Muscle layer of colon (tissue), 2 donors: ENCODE data around the gene MKLN1.
"Not testable (repeated sequence)": the region's sequence is repeated elsewhere in the genome, so short reads cannot be mapped to it uniquely, and the experiment has no call there.

ENCODE experiments used
- H3K27ac ChIP-seq: one replicate; pipeline ENCODE4 v1.7.0; 2013; ENCODE audit warnings: low read depth, mild to moderate bottlenecking, low read length, moderate library complexity
- H3K27me3 ChIP-seq, 2 donors: one replicate each; pipeline ENCODE4 v1.7.0; 2013; ENCODE audit warnings: low read length in 2 of 2, mild to moderate bottlenecking in 2 of 2; ENCODE audit not compliant: insufficient read depth in 2 of 2, control insufficient read depth in 1 of 2
- H3K36me3 ChIP-seq: one replicate; pipeline ENCODE4 v1.7.0; 2013; ENCODE audit warnings: mild to moderate bottlenecking, low read length; ENCODE audit not compliant: insufficient read depth
- H3K4me1 ChIP-seq: one replicate; pipeline ENCODE4 v1.7.0; 2013; ENCODE audit warnings: mild to moderate bottlenecking, low read length; ENCODE audit not compliant: insufficient read depth
- H3K4me3 ChIP-seq, 2 donors: one replicate each; pipeline ENCODE4 v1.7.0; 2013; ENCODE audit warnings: low read length in 2 of 2, low read depth in 1 of 2, mild to moderate bottlenecking in 1 of 2, moderate library complexity in 1 of 2
- H3K9ac ChIP-seq: one replicate; pipeline ENCODE4 v1.7.0; 2013; ENCODE audit warnings: low read length
- H3K9me3 ChIP-seq: one replicate; pipeline ENCODE4 v1.7.0; 2013; ENCODE audit warnings: mild to moderate bottlenecking, low read length
- donor health status: abdominal sarcoma.
- donor health status: Adenocarcinoma of cecum.

The MKLN1 gene

GRCh38 chr7:131409129-131409766, 81.6 kb downstream of the MKLN1 start:
- Histone ChIP-seq H3K4me1 (no peaks in the 10 kb centered on the region), H3K4me3 (no peak overlapping the region), H3K9ac (no peak overlapping the region), H3K9me3 (no peaks in the 10 kb centered on the region), H3K27me3 (no peaks in the 10 kb centered on the region), H3K27ac (no peak overlapping the region), H3K36me3 (peaks cover 18% of the 10 kb centered on the region)

- Histone ChIP-seq H3K27ac (no peak overlapping the region), H3K4me3 (no peak overlapping the region), H3K27me3 (no peaks in the 10 kb centered on the region), H3K4me1 (no peaks in the 10 kb centered on the region), H3K36me3 (peaks cover 18% of the 10 kb centered on the region), H3K9ac (no peak overlapping the region), H3K9me3 (no peaks in the 10 kb centered on the region)
These were observed 84.4 kb downstream of the MKLN1 start for GRCh38 chr7:131412031-131412430.

DNA sequence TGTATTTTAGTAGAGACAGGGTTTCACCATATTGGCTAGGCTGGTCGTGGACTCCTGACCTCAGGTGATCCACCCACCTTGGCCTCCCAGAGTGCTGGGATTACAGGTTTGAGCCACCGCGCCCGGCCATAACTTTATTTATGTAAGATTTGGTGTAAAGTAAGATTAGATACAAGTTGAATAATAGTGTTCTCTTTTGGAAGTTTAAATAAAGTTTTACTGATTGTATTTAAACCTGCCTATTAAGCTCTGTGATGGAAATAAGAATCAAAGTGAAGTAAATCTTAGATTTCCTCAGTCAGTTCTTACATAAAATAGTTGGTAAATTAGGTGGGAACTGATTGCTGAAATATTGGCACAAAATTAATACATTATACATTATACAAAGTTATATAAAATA, 86.0 kb downstream of the MKLN1 start:
- Histone ChIP-seq H3K36me3 (peaks cover 18% of the 10 kb centered on the region), H3K9ac (no peak overlapping the region), H3K27ac (no peak overlapping the region), H3K4me3 (no peak overlapping the region), H3K4me1 (no peaks in the 10 kb centered on the region), H3K27me3 (no peaks in the 10 kb centered on the region), H3K9me3 (no peaks in the 10 kb centered on the region)

DNA sequence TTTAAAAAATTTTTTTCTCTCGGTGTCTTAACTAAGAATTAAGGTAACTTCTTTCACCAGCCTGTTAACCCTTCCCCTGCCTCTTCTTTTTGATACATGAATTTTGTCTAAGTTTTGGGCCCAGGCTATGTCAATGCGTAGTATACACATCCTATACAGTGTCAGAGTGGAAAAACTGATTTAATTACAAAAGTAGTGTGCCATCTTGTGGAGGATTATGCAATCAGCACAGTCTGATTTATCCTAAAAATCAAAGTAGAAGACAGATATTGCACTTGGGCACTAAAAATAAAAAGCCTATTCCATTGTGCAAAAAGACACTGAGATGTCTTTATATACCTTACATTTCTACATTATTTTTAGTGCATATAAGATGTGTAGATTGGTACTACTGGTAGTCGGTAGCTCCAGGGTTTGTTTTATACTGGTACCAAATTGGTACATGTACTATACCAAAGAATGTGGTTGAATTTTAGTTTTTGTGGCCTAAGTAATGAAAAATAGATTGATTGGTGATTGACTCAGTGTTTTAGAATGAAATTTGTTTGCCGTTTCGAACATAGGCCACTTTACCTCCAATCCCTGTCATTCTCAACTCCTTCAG, 96.6 kb downstream of the MKLN1 start:
- H3K9me3 ChIP-seq = no peaks in the 10 kb centered on the region
- no peaks in the 10 kb centered on the region for H3K27me3 ChIP-seq
- H3K9ac ChIP-seq = no peak overlapping the region
- peaks cover 3% of the 10 kb centered on the region for H3K36me3 ChIP-seq
- no peak overlapping the region for H3K27ac ChIP-seq
- H3K4me1 ChIP-seq = peaks cover 4% of the 10 kb centered on the region
- H3K4me3 ChIP-seq = no peak overlapping the region

GRCh38 chr7:131425992-131426391, 98.3 kb downstream of the MKLN1 start:
- Histone ChIP-seq H3K4me1 (peaks cover 4% of the 10 kb centered on the region), H3K27me3 (no peaks in the 10 kb centered on the region), H3K36me3 (peaks cover 6% of the 10 kb centered on the region), H3K9ac (no peak overlapping the region), H3K4me3 (no peak overlapping the region), H3K9me3 (no peaks in the 10 kb centered on the region), H3K27ac (no peak overlapping the region)

GRCh38 chr7:131430826-131431225, 103.2 kb downstream of the MKLN1 start:
- not testable (repeated sequence) for H3K4me3 ChIP-seq, H3K27ac ChIP-seq, H3K27me3 ChIP-seq, H3K4me1 ChIP-seq, H3K9ac ChIP-seq, H3K36me3 ChIP-seq, H3K9me3 ChIP-seq

DNA sequence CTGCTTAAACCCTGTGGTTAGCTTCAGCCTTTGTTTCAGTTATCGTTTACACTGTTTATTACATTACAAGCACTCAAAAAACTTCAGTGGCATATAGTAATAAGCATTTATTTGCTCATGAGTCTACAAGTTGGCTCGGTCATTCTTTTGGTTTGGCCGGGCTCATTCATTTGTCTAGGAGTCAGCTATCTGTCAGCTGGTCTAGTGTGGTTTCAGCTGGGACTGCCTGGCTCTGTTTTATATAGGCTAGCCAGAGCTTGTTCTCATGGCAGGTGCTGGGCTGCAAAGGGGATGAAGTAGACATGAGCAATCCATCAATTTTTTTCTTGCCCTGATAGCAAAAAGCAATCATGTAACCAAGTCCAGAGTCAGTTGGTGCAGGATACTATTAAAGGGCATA, 103.6 kb downstream of the MKLN1 start:
- no peaks in the 10 kb centered on the region for H3K27me3 ChIP-seq
- no peaks in the 10 kb centered on the region for H3K9me3 ChIP-seq
- no peak overlapping the region for H3K27ac ChIP-seq
- H3K9ac ChIP-seq = no peak overlapping the region
- peaks cover 1% of the 10 kb centered on the region for H3K4me1 ChIP-seq
- peaks cover 6% of the 10 kb centered on the region for H3K36me3 ChIP-seq
- H3K4me3 ChIP-seq = no peak overlapping the region

DNA sequence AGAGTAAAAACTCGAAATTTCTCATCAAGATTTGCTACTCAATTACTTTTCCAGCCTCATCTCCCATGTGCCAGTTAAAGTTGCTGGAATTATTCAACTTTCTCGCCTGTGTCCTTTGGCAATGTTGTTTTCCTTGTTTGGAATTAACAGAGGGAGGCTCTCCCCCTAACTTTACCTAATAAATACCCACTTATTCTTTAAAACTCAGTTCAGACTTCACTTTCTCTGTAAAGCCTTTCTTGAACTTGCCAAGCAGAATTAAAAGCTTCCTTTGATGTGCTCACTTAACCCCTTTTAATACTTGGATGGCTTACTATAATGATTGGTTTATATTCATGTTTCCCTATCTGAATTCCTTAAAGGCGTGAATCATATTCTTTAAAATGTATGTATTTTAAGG, 104.1 kb downstream of the MKLN1 start:
- Histone ChIP-seq H3K4me3 (no peak overlapping the region), H3K9me3 (no peaks in the 10 kb centered on the region), H3K27me3 (no peaks in the 10 kb centered on the region), H3K9ac (no peak overlapping the region), H3K36me3 (peaks cover 6% of the 10 kb centered on the region), H3K27ac (no peak overlapping the region), H3K4me1 (no peaks in the 10 kb centered on the region)

GRCh38 chr7:131436384-131436783, 108.7 kb downstream of the MKLN1 start:
- Histone ChIP-seq H3K9ac (no peak overlapping the region), H3K27ac (no peak overlapping the region), H3K27me3 (no peaks in the 10 kb centered on the region), H3K4me1 (no peaks in the 10 kb centered on the region), H3K9me3 (no peaks in the 10 kb centered on the region), H3K4me3 (no peak overlapping the region), H3K36me3 (peaks cover 21% of the 10 kb centered on the region)

- Histone ChIP-seq H3K4me3 (no peak overlapping the region), H3K27me3 (no peaks in the 10 kb centered on the region), H3K36me3 (peaks cover 21% of the 10 kb centered on the region), H3K9ac (no peak overlapping the region), H3K9me3 (no peaks in the 10 kb centered on the region), H3K4me1 (no peaks in the 10 kb centered on the region), H3K27ac (no peak overlapping the region)
These were observed 111.3 kb downstream of the MKLN1 start for GRCh38 chr7:131438969-131439368.

- Histone ChIP-seq H3K9ac (no peak overlapping the region), H3K4me3 (no peak overlapping the region), H3K4me1 (no peaks in the 10 kb centered on the region), H3K9me3 (no peaks in the 10 kb centered on the region), H3K27me3 (no peaks in the 10 kb centered on the region), H3K27ac (no peak overlapping the region), H3K36me3 (peaks cover 12% of the 10 kb centered on the region)
These were observed 115.8 kb downstream of the MKLN1 start for GRCh38 chr7:131443496-131443895.

DNA sequence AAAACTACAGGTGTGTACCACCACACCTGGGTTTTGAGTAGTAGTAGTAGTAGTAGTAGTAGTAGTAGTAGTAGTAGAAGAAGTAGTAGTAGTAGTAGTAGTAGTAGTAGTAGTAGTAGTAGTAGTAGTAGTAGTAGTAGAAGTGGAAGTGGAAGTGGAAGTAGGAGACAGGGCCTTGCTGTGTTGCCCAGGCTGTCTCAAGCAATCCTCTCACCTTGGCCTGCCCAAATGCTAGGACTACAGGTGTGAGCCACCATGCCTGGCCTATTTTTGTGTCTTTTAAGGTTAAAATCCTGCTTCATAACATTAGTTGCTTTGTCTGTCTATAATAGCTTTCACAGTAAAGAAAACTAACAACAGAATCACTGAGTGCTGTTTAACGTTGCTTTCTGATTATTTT, 117.0 kb downstream of the MKLN1 start:
- Histone ChIP-seq H3K36me3 (peaks cover 6% of the 10 kb centered on the region), H3K27me3 (no peaks in the 10 kb centered on the region), H3K4me1 (no peaks in the 10 kb centered on the region), H3K4me3 (no peak overlapping the region), H3K9ac (no peak overlapping the region), H3K9me3 (no peaks in the 10 kb centered on the region), H3K27ac (no peak overlapping the region)
